ENCODE measurements around the gene DUSP3. TPM values are rescaled to one million over a fixed set of nuclear protein-coding genes. Genes with fewer than 3 reads are reported as not detected.

DUSP3 gene
- total and polyA plus RNA-seq, 2 donors (not counting 1 experiment from before 2014, with no cell fraction given) = 8.9 to 18.2 TPM

GRCh38 chr17:43779145-43780125 is 658 bp upstream of the DUSP3 start:
- H3K4me3 Mint-ChIP-seq = peak overlapping the region; percentile 81
- H3K4me2 ChIP-seq (replicated peaks; ENCODE audit: low read depth, low read length, poor library complexity, severe bottlenecking) = peak overlapping the region; percentile 91
- H3K79me2 ChIP-seq (ENCODE audit: control insufficient read depth, insufficient read depth, low read length) = peaks cover 3% of the 10 kb centered on the region
- H3K9me3 ChIP-seq (ENCODE audit: control extremely low read depth in 1 of 3, control insufficient read depth in 2 of 3, insufficient read depth in 1 of 3, low read length in 2 of 3) = no peaks in the 10 kb centered on the region
- ChIA-PET POLR2A (no interaction called here), CTCF (interaction anchor here (1.0 to 1.3 kb wide), 3 partner anchors 12 to 86 kb away, joined by 4 to 5 read pairs (median 5); no protein-coding TSS in a partner anchor)
- DNase-seq (no peak), ATAC-seq (ENCODE audit: low read depth) (peak; percentile 26)
- H3K27ac Mint-ChIP-seq = peak overlapping the region; percentile 72
- TF ChIP-seq CTCF (IDR thresholded peaks at IDR 0.05) (no peak), EZH2 (IDR thresholded peaks at IDR 0.05; ENCODE audit: borderline replicate concordance, insufficient read depth, low read depth, low read length, poor library complexity, severe bottlenecking) (no peak)
- no peaks in the 10 kb centered on the region for H4K20me1 ChIP-seq (ENCODE audit: control insufficient read depth, insufficient read depth, low read length, poor library complexity, severe bottlenecking)
- H3K27me3 ChIP-seq (replicated peaks in 1 of 4; ENCODE audit: control extremely low read depth in 1 of 4, control insufficient read depth in 3 of 4, insufficient read depth in 4 of 4, low read length in 3 of 4) = peaks cover 0 to 30% (median 12%) of the 10 kb centered on the region in 4 experiments
- peak overlapping the region; percentile 94 for H3K9ac ChIP-seq (ENCODE audit: low read length)
- no peaks in the 10 kb centered on the region for H3K9me3 Mint-ChIP-seq (ENCODE audit: insufficient read depth)
- intact Hi-C loops (cut with micrococcal nuclease) = no loop called here
- WGBS (ENCODE audit: insufficient coverage) = 3% methylated on average over 25 of the region's 26 CpGs
- peak overlapping the region in 1 of 2 donors; percentile 46 for H3K27ac ChIP-seq (ENCODE audit: low read length in 2 of 2)
- peaks cover 7 to 19% of the 10 kb centered on the region in 2 donors for H3K4me1 ChIP-seq (ENCODE audit: control insufficient read depth in 2 of 2, insufficient read depth in 2 of 2, low read length in 2 of 2)
- H3K36me3 ChIP-seq (replicated peaks in 1 of 2; ENCODE audit: control extremely low read depth in 1 of 2, control insufficient read depth in 1 of 2, extremely low read depth in 1 of 2, insufficient read depth in 2 of 2, low read length in 1 of 2) = peaks cover 0 to 2% of the 10 kb centered on the region in 2 experiments
- H3K27me3 Mint-ChIP-seq = peaks cover 36% of the 10 kb centered on the region
- H2AFZ ChIP-seq (ENCODE audit: insufficient read depth, low read depth, low read length, poor library complexity, severe bottlenecking) = peak overlapping the region; percentile 87
- H3K4me1 Mint-ChIP-seq = peaks cover 11% of the 10 kb centered on the region
- H3K4me3 ChIP-seq (ENCODE audit: control extremely low read depth in 1 of 5, extremely low read depth in 1 of 5, insufficient read depth in 1 of 5, low read depth in 2 of 5, low read length in 4 of 5) = peak overlapping the region; percentile 26 to 83 (median 80)
